ENCODE data around the gene VSIR. TPM values are rescaled to one million over a fixed set of nuclear protein-coding genes. Genes with fewer than 3 reads are reported as not detected.

The VSIR gene
- total RNA-seq, 2 donors from 2014 or later = 41.2 to 42.8 TPM

GRCh38 chr10:71790749-71791440 is 17.6 kb upstream of the VSIR start:
- Histone ChIP-seq H3K9ac (ENCODE audit: low read depth in 2 of 2, low read length in 2 of 2) (no peak overlapping the region), H3K36me3 (no peaks in the 10 kb centered on the region), H3K27ac (no peak overlapping the region), H3K9me3 (no peaks in the 10 kb centered on the region), H3K27me3 (no peaks in the 10 kb centered on the region), H3K4me1 (no peaks in the 10 kb centered on the region), H3K4me3 (no peak overlapping the region)
- TF ChIP-seq, protein P1, sequence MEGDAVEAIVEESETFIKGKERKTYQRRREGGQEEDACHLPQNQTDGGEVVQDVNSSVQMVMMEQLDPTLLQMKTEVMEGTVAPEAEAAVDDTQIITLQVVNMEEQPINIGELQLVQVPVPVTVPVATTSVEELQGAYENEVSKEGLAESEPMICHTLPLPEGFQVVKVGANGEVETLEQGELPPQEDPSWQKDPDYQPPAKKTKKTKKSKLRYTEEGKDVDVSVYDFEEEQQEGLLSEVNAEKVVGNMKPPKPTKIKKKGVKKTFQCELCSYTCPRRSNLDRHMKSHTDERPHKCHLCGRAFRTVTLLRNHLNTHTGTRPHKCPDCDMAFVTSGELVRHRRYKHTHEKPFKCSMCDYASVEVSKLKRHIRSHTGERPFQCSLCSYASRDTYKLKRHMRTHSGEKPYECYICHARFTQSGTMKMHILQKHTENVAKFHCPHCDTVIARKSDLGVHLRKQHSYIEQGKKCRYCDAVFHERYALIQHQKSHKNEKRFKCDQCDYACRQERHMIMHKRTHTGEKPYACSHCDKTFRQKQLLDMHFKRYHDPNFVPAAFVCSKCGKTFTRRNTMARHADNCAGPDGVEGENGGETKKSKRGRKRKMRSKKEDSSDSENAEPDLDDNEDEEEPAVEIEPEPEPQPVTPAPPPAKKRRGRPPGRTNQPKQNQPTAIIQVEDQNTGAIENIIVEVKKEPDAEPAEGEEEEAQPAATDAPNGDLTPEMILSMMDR (IDR thresholded peaks at IDR 0.05) = no peak
- intact Hi-C loops (cut with DNase I) = no loop called here
- DNase-seq = no peak

- H3K36me3 ChIP-seq = no peaks in the 10 kb centered on the region
- H3K4me3 ChIP-seq = no peak overlapping the region
- H3K4me1 ChIP-seq = no peaks in the 10 kb centered on the region
- H3K9me3 ChIP-seq = no peaks in the 10 kb centered on the region
- TF ChIP-seq, protein P1 (IDR thresholded peaks at IDR 0.05) = no peak
- no peak for DNase-seq
- no peak overlapping the region for H3K9ac ChIP-seq (ENCODE audit: low read depth in 2 of 2, low read length in 2 of 2)
- intact Hi-C loops (cut with DNase I) = no loop called here
- H3K27ac ChIP-seq = no peak overlapping the region
- no peaks in the 10 kb centered on the region for H3K27me3 ChIP-seq
These were observed 16.6 kb upstream of the VSIR start for GRCh38 chr10:71789871-71790270.

DNA sequence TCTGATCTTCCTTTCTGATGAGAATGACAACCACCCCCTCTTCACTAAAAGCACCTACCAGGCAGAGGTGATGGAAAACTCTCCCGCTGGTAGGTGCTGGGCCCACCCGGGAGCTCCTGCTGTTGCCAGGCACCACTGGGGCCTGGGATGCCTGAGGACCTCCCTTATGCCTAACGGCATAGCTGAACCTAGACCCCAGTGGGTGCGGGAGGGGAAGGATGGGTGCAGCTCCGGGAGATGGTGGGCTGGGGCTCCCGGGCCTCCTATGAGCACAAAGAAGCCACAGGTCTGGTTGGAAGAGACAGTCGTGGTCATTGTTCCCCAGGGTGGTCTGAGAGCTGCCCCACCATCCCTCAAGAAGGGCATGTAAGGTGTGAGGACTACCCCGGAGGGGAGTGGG is 15.6 kb upstream of the VSIR start:
- H3K4me1 ChIP-seq = no peaks in the 10 kb centered on the region
- no peak overlapping the region for H3K4me3 ChIP-seq
- TF ChIP-seq, protein P1 (IDR thresholded peaks at IDR 0.05) = no peak
- no peak overlapping the region for H3K27ac ChIP-seq
- H3K27me3 ChIP-seq = no peaks in the 10 kb centered on the region
- H3K9me3 ChIP-seq = no peaks in the 10 kb centered on the region
- DNase-seq = no peak
- H3K9ac ChIP-seq (ENCODE audit: low read depth in 2 of 2, low read length in 2 of 2) = no peak overlapping the region
- no peaks in the 10 kb centered on the region for H3K36me3 ChIP-seq
- intact Hi-C loops (cut with DNase I) = no loop called here

GRCh38 chr10:71784679-71785272 is 11.5 kb upstream of the VSIR start:
- intact Hi-C loops (cut with DNase I) = no loop called here

DNA sequence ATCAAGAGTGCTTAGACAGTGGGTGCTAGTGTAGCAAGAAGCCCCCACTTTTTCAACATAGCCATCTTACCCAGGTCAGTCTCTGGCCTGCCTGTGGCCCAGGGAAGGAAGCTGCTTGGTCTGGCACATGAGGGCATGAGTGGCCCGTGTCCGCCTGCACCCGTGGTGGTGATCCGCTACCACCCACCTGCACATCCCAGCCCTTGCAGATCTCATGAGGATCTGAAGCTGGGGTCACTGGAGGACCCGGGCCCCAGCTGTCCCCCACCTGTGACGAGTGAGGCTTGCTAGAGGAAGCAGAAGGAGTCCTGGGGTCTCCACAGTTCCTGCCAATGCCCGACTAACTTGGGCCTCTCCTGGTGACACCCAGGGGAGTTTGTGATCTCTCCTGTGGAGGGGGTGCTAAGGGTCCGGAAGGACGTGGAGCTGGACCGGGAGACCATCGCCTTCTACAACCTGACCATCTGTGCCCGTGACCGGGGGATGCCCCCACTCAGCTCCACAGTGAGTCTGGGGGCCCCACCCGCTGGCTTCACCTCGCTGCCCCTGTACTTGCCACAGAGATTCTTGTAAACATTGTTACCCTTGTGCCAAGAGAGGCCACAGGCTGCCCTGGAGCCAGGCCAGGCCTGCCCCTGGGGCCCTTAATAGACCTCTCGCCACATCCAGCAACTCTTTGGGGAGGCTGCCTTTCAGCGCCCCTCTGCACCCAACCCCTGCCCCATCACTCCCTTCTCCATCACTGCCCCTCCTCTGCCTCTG is 10.8 kb upstream of the VSIR start:
- Histone ChIP-seq H3K27ac (no peak overlapping the region), H3K9me3 (no peaks in the 10 kb centered on the region), H3K9ac (ENCODE audit: low read depth in 2 of 2, low read length in 2 of 2) (no peak overlapping the region), H3K4me1 (no peaks in the 10 kb centered on the region), H3K4me3 (no peak overlapping the region), H3K36me3 (no peaks in the 10 kb centered on the region), H3K27me3 (no peaks in the 10 kb centered on the region)
- intact Hi-C loops (cut with DNase I) = no loop called here
- DNase-seq = no peak
- TF ChIP-seq, protein P1 (IDR thresholded peaks at IDR 0.05) = no peak

More at GRCh38 chr10:71784679-71785272, 11.5 kb upstream of the VSIR start:
- no peaks in the 10 kb centered on the region for H3K4me1 ChIP-seq
- no peaks in the 10 kb centered on the region for H3K9me3 ChIP-seq
- H3K36me3 ChIP-seq = no peaks in the 10 kb centered on the region
- no peak overlapping the region for H3K4me3 ChIP-seq
- no peaks in the 10 kb centered on the region for H3K27me3 ChIP-seq
- TF ChIP-seq, protein P1 (IDR thresholded peaks at IDR 0.05) = no peak
- no peak overlapping the region for H3K27ac ChIP-seq
- DNase-seq = no peak
- no peak overlapping the region for H3K9ac ChIP-seq (ENCODE audit: low read depth in 2 of 2, low read length in 2 of 2)

Measured in colonic mucosa (tissue), 4 donors.